ENCODE measurements around the gene MRPL18. TPM values are rescaled to one million over a fixed set of nuclear protein-coding genes. Genes with fewer than 3 reads are reported as not detected.

MRPL18 gene
- polyA plus RNA-seq, 1 donor (not counting 4 experiments of a cell fraction or from before 2014, with no cell fraction given) = 127 TPM

GRCh38 chr6:159761129-159761872 lies 29.0 kb upstream of the MRPL18 start:
- DNase-seq (ENCODE audit: low read depth, low spot score) (no peak), FAIRE-seq (no peak)
- Histone ChIP-seq H3K4me2 (ENCODE audit: control insufficient read depth, extremely low read depth, insufficient read depth, low read depth, low read length) (peak overlapping the region; percentile 93), H3K79me2 (ENCODE audit: control insufficient read depth, insufficient read depth, low read length) (peaks cover 33% of the 10 kb centered on the region), H4K20me1 (ENCODE audit: control insufficient read depth, extremely low read depth, insufficient read depth, low read length) (no peaks in the 10 kb centered on the region), H3K4me3 (ENCODE audit: control insufficient read depth in 2 of 3, extremely low read depth in 1 of 3, insufficient read depth in 2 of 3, low read depth in 1 of 3, low read length in 3 of 3) (peak overlapping the region; percentile 71 to 93 (median 77)), H3K9ac (ENCODE audit: control insufficient read depth, extremely low read depth, insufficient read depth, low read length) (peak overlapping the region; percentile 83), H2AFZ (ENCODE audit: control insufficient read depth, low read length) (peak overlapping the region; percentile 58), H3K27ac (ENCODE audit: control insufficient read depth, insufficient read depth, low read length) (peak overlapping the region; percentile 85), H3K27me3 (ENCODE audit: control insufficient read depth, extremely low read depth, insufficient read depth, low read length) (no peaks in the 10 kb centered on the region), H3K36me3 (ENCODE audit: control insufficient read depth in 2 of 2, extremely low read depth in 1 of 2, insufficient read depth in 2 of 2, low read length in 2 of 2) (peaks cover 5 to 29% of the 10 kb centered on the region in 2 experiments), H3K9me1 (ENCODE audit: control insufficient read depth, extremely low read depth, insufficient read depth, low read length) (peaks cover 2% of the 10 kb centered on the region), H3K9me3 (ENCODE audit: control insufficient read depth, low read depth, low read length) (no peaks in the 10 kb centered on the region), H3K4me1 (ENCODE audit: control insufficient read depth, extremely low read depth, insufficient read depth, low read length) (peaks cover 33% of the 10 kb centered on the region)
- dilution Hi-C loops (cut with MboI; ENCODE audit: extremely low pct_ligation_motif_present, low sequenced_read_pairs) = no loop called here
- no peak for TF ChIP-seq EZH2 (IDR thresholded peaks at IDR 0.05; ENCODE audit: low read length)

- Histone ChIP-seq H3K79me2 (ENCODE audit: control insufficient read depth, insufficient read depth, low read length) (peaks cover 38% of the 10 kb centered on the region), H2AFZ (ENCODE audit: control insufficient read depth, low read length) (peak within 1 kb of the TSS; percentile 73)
These were observed 28.2 kb upstream of the MRPL18 start, which contains the start of gene ACAT2 for GRCh38 chr6:159761873-159762680. Gene ACAT2, plus strand, starts transcription at chr6:159762045. Its CDS starts 43 bp downstream, at chr6:159762088.

More at GRCh38 chr6:159761873-159762680, 28.2 kb upstream of the MRPL18 start, which contains the start of gene ACAT2:
- Histone ChIP-seq H3K9me3 (ENCODE audit: control insufficient read depth, low read depth, low read length) (no peaks in the 10 kb centered on the region), H3K9me1 (ENCODE audit: control insufficient read depth, extremely low read depth, insufficient read depth, low read length) (peaks cover 2% of the 10 kb centered on the region), H4K20me1 (ENCODE audit: control insufficient read depth, extremely low read depth, insufficient read depth, low read length) (no peaks in the 10 kb centered on the region), H3K27ac (ENCODE audit: control insufficient read depth, insufficient read depth, low read length) (peak within 1 kb of the TSS; percentile 85), H3K4me1 (ENCODE audit: control insufficient read depth, extremely low read depth, insufficient read depth, low read length) (peaks cover 33% of the 10 kb centered on the region), H3K9ac (ENCODE audit: control insufficient read depth, extremely low read depth, insufficient read depth, low read length) (peak within 1 kb of the TSS; percentile 83), H3K4me3 (ENCODE audit: control insufficient read depth in 2 of 3, extremely low read depth in 1 of 3, insufficient read depth in 2 of 3, low read depth in 1 of 3, low read length in 3 of 3) (peak within 1 kb of the TSS; percentile 77 to 93 (median 88)), H3K36me3 (ENCODE audit: control insufficient read depth in 2 of 2, extremely low read depth in 1 of 2, insufficient read depth in 2 of 2, low read length in 2 of 2) (peaks cover 7 to 33% of the 10 kb centered on the region in 2 experiments), H3K27me3 (ENCODE audit: control insufficient read depth, extremely low read depth, insufficient read depth, low read length) (no peaks in the 10 kb centered on the region), H3K4me2 (ENCODE audit: control insufficient read depth, extremely low read depth, insufficient read depth, low read depth, low read length) (peak within 1 kb of the TSS; percentile 93)
- TF ChIP-seq EZH2 (IDR thresholded peaks at IDR 0.05; ENCODE audit: low read length) (no peak), CTCF (optimal IDR thresholded peaks at IDR 0.05 in 1 of 3, IDR thresholded peaks at IDR 0.05 in 1 of 3, conservative IDR thresholded peaks at IDR 0.05 in 1 of 3; ENCODE audit: extremely low read depth in 1 of 3, insufficient read depth in 2 of 3, low read length in 3 of 3) (no peak)
- DNase-seq (ENCODE audit: low read depth, low spot score) (peak; percentile 66), FAIRE-seq (peak; percentile 77)
- dilution Hi-C loops (cut with MboI; ENCODE audit: extremely low pct_ligation_motif_present, low sequenced_read_pairs) = no loop called here
